UCSD-AML1 (cell line): ENCODE measurements around the gene PTPN13.
"Not testable (repeated sequence)": the region's sequence is repeated elsewhere in the genome, so short reads cannot be mapped to it uniquely, and the experiment has no call there.

Experiments
- DNase-seq: peaks from one replicate; lab custom pipeline; 2025; ENCODE audit not compliant: unreplicated experiment; lab: John Stamatoyannopoulos, UW

The PTPN13 gene

DNA sequence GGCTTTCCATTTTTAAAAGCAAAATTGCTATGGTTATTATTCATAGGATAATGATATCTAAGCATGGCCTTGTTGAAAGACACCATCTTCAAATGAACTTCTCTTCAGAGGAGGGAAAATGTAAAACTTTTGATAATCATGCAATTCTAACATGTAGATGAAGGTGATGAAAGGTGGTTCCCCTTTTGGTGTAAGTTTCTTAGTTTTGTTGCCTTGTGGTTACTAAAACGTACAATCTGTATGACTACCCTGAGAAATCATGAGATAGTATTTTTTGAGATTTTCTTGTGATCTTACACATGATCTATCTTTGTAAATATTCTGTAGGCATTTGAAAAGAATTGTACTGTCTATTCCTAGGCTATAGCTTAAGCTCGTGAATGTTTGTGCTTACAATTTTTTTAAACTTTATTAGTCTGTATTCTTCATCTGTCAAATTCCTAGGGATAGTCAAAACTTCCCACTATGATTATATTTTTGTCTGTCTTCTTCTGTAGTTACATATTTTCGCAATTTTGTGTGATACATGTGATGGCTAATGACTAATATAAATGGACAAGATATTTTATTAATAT, 47.5 kb downstream of the PTPN13 start:
- DNase-seq, result no peak

DNA sequence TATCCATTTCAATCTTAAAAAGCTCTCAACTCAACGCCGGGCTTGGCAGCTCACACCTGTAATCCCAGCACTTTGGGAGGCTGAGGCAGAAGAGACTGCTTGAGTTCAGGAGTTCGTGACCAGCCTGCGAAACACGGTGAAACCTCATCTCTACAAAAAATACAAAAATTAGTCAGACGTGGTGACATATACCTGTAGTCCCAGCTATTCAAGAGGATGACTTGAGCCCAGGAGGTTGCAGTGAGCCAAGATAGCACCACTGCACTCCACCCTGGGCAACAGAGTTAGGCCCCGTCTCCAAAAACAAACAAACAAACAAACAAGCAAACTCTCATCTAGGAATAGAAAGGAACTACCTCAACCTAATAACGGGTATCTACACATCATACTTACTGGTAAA, 50.8 kb downstream of the PTPN13 start:
- DNase-seq, result no peak

DNA sequence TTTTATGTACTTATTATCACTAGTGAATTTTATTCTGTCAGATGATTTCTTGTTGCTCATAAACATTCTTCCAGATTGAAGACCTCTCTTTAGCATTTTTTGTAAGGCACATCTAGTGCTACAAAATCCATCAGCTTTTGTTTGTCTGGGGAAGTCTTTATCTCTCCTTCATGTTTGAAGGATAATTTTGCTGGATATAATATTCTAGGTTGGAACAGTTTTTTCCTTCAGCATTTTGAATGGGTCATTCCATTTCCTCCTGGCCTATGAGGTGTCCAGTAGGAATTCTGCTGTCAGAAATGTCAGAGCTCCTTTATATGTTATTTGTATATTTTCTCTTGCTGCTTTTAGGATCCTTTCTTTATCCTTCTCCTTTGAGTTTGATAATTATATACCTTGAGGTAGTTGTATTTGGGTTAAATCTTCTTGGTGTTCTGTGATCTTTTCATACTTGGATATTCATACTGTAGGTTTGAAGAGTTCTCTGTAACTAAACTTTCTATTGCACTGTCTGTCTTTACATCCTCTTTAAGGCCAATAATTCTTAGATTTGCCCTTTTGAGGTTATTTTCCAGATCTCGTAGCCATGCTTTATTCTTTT, 58.3 kb downstream of the PTPN13 start:
- no peak for DNase-seq

DNA sequence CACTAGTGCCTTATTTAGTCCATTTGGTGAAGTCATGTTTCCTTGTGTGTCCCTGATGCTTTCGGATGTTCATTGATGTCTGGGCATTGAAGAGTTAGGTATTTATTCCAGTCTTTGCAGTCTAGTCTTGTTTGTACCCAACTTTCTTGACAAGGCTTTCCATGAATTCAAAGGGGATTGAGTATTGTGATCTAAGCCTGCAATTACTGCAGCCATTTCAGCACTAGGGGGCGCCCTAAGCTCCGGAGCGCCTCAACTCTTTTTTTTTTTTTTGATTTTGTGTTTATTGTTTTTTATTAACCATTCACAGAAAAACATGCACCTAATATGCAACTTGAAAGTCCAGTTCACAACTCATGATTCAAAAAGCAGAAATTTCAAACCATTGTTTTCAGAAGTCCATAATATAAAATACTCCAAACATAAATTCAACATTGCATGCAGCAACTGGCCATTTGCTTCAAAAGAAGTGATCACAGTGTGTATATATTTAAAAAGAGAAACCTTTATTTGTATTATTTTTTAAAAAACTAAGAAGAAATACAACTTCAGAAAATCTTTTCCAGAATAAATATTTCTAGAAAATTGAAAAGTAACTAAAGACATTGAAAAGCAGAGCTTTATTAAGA, 59.2 kb downstream of the PTPN13 start:
- no peak for DNase-seq

DNA sequence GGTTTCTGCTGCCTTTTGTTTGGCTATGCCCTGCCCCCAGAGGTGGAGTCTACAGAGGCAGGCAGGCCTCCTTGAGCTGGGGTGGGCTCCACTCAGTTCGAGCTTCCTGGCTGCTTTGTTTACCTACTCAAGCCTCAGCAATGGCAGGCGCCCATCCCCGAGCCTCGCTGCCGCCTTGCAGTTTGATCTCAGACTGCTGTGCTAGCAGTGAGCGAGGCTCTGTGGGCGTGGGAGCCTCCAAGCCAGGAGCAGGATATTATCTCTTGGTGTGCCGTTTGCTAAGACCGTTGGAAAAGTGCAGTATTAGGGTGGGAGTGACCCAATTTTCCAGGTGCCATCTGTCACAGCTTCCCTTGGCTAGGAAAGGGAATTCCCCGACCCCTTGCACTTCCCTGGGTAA, 62.7 kb downstream of the PTPN13 start:
- DNase-seq, result not testable (repeated sequence)

DNA sequence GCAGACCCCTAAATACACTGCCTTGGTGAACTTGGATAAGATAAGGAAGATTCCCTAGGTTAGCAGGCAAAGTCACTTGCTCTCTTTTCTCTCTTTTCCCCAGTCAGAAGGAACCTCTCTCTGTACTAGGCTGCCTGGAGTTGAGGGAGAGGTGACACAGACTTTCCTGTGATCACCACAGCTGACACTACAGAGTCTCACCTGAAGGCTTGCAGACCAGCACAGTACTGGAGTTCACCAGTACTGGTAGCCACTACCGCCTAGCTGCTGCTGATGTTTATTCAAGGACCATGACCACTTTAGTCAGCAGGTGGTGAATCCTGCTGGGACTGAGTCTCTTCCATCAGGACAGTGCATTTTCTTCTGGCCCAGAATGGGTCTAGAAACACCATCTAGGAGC, 63.3 kb downstream of the PTPN13 start:
- no peak for DNase-seq

DNA sequence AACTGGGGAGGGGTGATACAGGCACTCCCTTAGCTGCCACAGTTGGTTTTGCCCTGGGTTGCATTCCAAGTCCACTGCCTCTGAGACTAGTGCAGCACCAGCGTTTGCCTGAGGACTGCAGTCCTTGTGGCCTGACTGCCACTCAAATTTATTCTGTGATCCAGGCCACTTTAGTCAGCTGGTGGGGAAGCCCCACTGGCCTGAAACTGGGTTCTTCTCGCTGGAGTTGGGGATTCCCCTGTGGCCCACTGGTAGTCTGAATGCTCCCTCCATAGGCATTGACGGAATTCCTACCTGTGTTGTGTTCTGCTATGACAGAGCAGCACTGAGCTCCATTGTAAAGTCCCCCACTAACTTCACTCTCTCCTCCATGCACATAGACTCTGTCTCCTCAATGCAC, 63.8 kb downstream of the PTPN13 start:
- DNase-seq, result no peak

DNA sequence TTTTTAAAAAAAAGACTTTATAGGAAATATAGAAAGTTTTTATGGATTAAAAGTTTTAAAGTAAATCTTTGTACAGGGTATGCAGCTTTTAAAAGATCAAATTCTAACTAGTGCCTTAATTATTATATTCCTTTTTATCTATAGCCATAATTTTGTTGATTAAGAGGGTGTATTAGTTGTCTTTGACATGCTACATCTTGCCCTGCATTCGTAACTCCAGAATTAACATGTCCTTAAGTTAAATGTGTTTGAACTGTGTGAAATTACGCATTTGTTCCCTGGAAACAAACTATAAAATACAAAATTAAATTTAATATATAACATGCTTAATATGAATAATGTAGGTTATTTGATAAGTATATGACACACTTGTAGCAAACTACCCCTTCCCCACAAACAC, 66.3 kb downstream of the PTPN13 start:
- no peak for DNase-seq

DNA sequence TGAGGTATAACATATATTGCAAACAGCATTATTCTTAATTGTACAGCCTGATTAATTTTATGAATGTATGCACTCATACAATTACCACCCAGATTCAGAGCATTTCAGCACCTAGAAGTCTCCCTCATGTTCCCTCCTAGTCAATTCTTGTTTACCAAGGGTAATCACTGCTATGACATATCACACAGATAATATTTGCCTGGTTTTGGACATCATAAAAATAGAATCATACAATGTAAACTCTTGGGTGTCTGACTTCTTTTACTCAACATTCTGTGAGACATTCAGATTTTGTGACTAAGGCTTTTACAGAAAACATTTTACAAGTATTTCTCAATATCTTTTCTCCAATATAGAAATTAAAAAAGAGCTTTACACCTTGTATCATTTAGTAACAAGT, 66.9 kb downstream of the PTPN13 start:
- no peak for DNase-seq

DNA sequence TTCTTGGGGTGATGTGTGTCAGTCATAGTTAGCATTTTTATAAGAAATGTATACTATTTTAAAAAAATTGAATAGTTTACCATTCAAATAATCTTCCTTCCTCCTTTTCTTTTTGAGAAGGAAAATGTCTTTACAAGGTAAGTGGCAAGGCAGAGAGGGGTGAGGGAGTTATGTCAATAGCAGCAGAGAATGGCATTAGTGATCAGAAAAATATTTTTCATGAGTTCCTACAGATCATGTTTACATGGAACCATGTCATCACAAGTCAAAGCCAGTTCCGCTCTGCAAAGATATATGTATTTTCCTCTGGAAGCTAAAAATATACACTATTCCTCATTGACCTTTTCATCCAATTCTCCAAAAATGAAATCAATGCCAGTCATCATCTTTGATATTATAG, 67.3 kb downstream of the PTPN13 start:
- DNase-seq, result no peak

DNA sequence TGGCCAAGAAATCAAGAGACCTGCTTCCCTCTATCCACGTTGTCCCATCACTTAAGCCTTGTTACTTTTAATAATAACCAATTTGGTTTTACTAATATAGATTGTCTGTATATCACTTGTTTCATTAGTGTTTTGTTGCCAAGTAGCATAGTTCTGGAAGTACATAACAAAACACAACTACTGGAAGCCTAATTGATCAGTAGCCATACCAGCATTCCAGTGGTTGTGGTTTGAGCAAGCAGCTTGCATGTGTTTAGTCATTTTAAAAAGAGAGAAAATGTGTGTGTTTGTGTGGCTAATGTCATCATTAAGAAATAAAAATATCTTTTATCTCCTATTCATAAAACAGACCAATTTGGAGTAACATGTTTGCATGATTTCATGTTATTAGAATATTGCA, 70.8 kb downstream of the PTPN13 start:
- DNase-seq, result no peak

DNA sequence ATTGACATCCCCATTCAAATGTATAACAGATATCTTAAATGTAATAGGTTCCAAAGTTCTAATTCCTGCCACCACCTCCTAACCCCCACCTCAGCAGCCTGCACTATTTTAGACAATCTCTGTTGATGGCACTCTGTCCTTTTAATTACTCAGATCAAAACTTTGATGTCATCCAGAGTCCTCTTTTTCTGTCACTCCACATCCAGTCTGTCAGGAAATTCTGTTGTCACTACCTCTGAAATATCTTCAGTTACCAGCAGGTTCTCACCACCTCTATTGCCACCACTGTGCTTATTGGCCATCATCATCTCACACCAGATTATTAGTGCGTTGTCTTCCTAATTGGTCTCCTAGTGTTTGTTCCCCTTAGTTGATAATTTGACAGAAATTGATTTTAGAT, 76.2 kb downstream of the PTPN13 start:
- no peak for DNase-seq

DNA sequence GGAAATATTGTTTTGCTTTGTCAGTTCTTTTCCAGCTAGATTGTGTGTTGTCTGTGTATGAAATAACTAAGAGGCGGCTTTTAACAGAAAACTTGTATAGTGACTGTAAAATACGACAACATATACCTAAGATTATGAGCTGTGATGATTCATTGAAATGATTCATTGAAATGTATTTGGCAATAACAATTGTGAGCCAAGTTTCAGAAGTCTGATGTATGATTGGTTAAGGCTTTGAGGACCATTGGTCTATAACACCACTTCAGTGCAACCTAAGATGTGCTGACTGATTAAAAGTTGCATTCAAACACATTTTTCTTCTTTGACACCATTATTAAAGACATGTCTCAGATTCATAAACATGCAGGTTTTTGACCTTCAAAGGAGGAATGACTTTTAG, 76.6 kb downstream of the PTPN13 start:
- no peak for DNase-seq

DNA sequence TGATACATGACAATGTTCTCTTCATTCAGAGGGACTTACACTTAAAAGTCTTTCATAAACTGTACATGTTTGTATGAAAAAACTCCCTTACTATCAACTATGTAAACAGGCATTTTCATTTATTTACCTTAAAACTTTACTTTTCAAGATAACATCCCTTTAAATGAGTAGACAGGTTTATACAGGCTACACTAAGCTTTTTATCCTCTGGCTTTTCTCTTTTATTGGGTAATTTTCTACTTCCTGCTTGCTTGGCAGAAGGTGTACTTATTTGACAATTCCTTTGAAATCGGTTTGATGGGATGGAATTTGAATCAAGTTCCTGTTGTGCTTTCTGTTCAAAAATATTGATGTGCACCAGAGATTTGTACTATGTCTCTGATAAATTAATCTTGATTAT, 81.4 kb downstream of the PTPN13 start:
- no peak for DNase-seq

DNA sequence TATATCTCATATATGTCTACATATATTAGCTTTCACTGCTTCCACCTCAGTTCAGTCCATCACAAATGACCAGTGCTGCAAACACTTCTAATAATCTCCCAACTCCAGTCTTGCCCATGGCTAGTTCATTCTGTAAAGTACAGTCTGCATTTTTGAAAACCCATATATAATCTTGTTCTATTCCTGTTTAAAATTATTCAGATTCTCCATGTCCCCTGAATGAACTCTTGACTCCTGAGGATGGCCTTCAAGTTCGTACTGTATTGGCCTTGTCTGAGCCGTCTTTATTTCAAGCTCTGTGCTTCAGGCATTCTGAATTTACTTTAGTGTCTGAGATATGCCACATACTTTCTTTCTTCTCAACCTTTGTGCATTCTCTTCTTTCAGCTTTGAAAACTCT, 84.7 kb downstream of the PTPN13 start:
- DNase-seq, result no peak

DNA sequence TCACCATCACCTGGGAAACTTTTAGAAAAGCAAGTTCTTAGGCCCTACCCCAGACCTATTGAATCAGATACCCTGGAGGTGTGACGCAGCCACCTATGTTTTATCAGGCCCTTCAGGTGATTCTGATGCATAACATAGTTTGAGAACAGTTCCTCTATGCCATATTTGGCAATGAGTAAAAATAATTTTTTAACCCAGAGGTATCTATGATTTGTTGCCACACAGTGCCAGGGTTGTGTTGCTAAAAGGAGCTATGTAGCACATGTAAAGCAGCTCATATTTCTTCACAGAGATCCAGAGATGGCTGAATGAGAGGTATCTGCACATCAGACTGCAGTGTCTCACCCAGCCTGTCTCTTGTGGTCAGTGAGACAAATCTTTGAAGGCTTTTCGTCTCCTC, 85.3 kb downstream of the PTPN13 start:
- no peak for DNase-seq

DNA sequence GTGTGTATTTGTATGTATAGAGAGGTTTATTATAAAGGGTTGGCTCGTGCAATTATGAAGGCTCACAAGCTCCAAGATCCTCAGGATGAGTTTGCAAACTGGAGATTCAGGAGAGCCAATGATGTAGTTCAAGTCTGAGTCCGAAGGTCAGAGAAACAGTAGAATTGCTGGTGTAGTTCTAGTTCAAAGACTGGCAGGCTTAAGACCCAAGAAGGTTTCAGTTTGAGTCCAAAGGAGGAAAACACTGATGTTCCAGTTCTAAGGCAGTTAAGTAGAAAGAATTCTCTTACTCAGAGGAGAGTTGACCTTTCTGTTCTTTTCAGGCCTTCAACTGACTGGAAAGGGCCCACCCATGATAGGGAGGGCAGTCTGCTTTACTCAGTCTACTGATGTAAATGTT, 89.1 kb downstream of the PTPN13 start:
- no peak for DNase-seq

DNA sequence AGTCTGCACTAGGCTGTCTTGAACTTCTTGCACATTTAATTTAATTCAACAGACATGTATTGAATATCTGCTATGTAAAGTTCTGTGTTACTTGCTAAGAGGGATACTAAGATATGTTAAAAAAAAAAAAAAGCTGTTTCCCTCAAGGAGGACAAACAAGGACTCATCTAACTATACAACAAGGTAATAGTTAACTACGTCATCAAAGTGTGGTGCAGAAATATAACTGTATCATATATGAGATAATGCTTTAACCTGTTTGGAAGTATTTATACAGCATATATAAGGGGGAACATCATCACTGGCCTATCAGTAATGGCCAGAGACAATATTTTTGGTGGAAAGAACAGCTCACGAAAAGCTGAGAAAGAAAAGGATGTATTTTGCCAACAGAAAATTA, 89.9 kb downstream of the PTPN13 start:
- DNase-seq, result no peak

DNA sequence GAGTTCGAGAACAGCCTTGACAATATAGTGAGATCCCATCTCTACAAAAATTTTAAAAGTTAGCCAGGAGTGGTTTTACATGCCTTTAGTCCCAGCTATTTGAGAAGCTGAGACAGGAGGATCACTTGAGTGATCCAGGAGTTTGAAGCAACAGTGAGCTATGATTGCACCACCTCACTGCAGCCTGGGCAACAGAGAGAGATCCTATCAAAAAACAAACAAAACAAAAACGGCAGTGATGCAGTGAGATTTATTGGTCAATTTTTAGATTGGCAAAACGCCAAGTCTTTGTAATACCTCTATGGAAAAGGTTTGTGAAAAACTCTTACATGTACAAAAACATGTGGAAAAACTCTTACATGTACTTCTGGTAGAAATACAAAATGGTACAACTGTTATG, 91.3 kb downstream of the PTPN13 start:
- DNase-seq, result no peak

DNA sequence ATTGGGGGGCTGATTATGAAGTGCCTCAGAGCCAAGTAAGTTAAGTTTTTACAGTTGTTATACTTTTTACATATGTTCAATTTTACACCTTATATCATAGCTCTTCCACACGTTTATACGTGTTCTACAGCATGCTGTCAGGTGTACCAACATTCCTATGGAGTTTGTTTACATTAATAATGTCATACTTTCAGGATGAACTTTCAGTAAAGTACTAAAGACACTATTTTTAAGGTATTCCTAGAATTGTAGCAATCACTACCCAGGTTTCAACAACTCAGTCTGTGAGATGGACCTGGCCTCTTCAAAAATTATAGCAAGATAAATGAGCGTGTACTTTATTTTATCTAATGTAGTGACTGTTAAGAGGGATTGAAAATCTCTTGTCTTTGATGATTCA, 92.6 kb downstream of the PTPN13 start:
- DNase-seq, result no peak

DNA sequence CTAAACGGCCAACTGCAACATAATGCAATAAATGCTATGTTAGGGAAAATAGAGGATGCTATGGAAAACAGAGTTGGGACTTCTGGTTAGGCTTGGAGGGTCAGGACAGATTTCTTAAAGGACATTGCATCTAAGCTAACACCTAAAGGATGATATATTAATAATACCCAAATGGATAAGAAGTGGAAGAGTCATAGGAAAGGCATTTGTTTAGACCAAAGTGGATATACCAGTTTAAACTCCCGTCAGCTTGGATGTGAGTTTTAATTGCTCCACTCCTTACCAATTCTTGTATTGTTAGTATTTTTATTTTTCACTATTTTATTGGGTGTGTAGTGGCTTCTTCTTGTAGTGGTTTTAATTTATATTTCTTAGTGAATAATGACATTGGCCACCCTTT, 93.9 kb downstream of the PTPN13 start:
- DNase-seq, result no peak

DNA sequence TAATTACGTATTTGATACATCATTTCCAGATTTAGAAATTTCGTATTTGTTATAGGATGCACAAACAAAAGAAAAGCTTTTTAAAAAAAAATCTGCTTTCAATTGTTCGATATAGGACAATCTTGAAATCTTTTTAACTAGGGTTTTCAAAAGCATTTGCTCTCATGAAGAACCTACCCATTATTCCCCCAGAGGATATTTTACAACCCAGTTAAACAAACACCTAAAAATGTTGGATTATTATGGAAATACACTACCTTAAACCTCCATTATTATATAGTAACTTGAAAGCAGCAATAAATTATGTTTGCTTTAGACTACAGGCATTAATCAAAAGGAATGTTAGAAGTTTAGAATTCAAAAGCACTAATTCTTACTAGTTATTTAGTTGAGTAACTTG, 110.5 kb downstream of the PTPN13 start:
- DNase-seq, result no peak
